K562 treated with DMSO at 1 percent for 48 hours (cell line): ENCODE measurements around the gene CHD9NB. TPM values are rescaled to one million over a fixed set of nuclear protein-coding genes. Genes with fewer than 3 reads are reported as not detected.

Source experiments
- total RNA-seq: library from RNA; unstranded; fragments of 300-600 nt; gene quantifications from 2 replicates; pipeline ENCODE4 v1.2.3, GENCODE V29; 2022; ENCODE audit warnings: low replicate concordance; ENCODE audit errors: extremely low read depth

The CHD9NB gene
- not detected in 2 replicates for total RNA-seq

GRCh38 chr16:53052519-53053501 is at the start of gene CHD9NB:
Gene CHD9NB, minus strand, starts transcription at chr16:53052897. Its CDS starts 8,739 bp downstream, at chr16:53044158.

GRCh38 chr16:53054670-53055485 is 2.2 kb upstream of the CHD9NB start, which contains the start of gene CHD9:
Gene CHD9, plus strand, starts transcription at chr16:53054991. Its CDS starts 101,099 bp downstream, at chr16:53156090.

Other genes with a start within 250 kb of the CHD9NB start
- gene CHD9, start 2.1 kb upstream of the CHD9NB start, total RNA-seq, result not detected in 2 replicates